DOHH2 (cell line): Measurements from ENCODE around the gene ZNF582.

ENCODE experiments used
- CTCF ChIP-seq: fragments of 200-600 bp; sonication (generic); IDR thresholded peaks from one replicate; pipeline ENCODE4 v1.5.1; 2014; ENCODE audit warnings: antibody characterized with exemption, mild to moderate bottlenecking, low read depth, low read length; ENCODE audit not compliant: poor library complexity, severe bottlenecking
- EZH2phosphoT487 ChIP-seq: fragments of 200-600 bp; sonication (generic); IDR thresholded peaks from 2 replicates; pipeline ENCODE4 v1.6.1; 2017; ENCODE audit warnings: borderline replicate concordance, mild to moderate bottlenecking, antibody characterized with exemption, low read length, moderate library complexity, mixed read lengths

- TF ChIP-seq CTCF, result no peak
- no peak for TF ChIP-seq EZH2phosphoT487
Measured at GRCh38 chr19:56423276-56423984, 30.1 kb upstream of the ZNF582 start.
